Mucosa of gallbladder (tissue), 1 donor: ENCODE data around the gene KIAA1958. TPM values are rescaled to one million over a fixed set of nuclear protein-coding genes. Genes with fewer than 3 reads are reported as not detected.

Source experiments
- DNase-seq: peaks from one replicate; pipeline ENCODE4 v3.0.0-alpha.2; 2020; ENCODE audit warnings: low spot score
- total RNA-seq: library from RNA; stranded (reverse); gene quantifications from one replicate; pipeline ENCODE4 v1.2.1, GENCODE V29; 2021
- donor health status: DM: no; HTN: no; CAD: no.

KIAA1958 gene
- total RNA-seq, 1 donor from 2014 or later, result 11.3 TPM

DNA sequence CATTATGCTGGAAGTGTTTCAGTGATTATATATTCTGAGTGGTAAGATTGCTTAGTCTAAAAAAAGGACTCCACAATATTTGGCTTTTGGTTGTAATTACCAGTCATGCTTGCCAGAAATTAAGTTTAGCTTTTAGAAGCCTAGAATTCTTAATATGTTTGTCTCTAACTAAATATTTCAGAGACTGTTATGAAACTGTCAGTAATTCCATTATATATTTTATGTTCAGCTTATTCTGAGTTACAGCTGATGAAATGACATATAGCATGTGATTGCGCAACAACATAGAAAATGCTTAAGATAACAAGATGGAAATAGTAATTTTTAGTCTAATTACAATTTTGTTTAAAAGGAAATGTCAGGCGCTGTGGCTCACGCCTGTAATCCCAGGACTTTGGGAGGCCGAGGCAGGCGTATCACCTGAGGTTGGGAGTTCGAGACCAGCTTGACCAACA, 44.2 kb downstream of the KIAA1958 start:
- no peak for DNase-seq

GRCh38 chr9:112531666-112532282, 45.1 kb downstream of the KIAA1958 start:
- no peak for DNase-seq

DNA sequence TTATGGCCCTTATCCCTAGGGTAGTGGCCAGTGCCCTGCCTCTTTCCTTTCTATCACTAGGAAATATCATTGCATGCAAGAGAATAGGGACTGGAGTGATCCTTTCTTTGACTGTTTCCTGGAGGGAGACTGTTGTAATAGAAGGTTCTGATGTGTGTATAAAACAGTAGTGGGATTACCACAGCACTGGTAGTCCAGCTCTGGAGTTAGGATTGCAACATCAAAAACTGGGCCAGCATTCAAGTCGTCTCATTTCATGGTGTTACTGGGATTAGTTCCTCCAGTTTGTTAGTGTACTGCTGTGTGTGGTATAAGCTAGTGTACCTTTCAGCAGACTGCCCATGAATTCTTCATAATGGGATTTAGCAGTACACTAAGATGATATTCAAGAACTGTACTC, 45.8 kb downstream of the KIAA1958 start:
- peak; percentile 63 for DNase-seq

DNA sequence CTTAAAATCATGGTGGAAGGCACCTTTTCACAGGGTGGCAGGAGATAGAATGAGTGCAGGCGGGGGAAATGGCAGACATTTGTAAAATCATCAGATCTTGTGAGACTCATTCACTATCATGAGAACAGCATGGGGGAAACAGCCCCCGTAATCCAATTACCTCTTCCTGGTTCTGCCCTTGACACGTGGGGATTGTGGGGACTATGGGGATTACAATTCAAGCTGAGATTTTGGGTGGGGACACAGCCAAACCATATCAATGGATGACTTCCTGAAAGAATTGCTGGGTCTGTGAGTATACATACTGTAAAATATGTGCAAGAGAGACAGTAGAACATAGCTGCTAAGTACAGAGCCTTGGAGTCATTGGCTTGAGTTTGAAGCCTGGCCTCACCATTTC, 47.0 kb downstream of the KIAA1958 start:
- no peak for DNase-seq

DNA sequence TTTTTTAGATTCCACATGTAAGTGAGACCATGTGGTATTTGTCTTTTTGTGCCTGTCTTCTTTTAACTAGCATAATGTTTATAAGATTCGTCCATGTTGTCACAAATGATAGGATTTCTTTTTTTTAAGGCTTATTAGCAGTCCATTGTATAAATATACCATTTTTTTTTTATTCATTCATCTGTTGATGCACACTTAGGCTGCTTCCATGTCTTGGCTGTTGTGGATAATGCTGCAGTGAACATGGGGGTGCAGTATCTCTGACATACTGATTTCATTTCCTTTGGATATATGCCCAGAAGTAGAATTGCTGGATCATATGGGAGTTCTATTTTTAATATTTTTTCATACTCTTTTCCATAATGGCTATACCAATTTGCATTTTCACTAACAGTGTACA, 48.7 kb downstream of the KIAA1958 start:
- no peak for DNase-seq

- DNase-seq, result no peak
These were observed 49.2 kb downstream of the KIAA1958 start for GRCh38 chr9:112535811-112536210.

DNA sequence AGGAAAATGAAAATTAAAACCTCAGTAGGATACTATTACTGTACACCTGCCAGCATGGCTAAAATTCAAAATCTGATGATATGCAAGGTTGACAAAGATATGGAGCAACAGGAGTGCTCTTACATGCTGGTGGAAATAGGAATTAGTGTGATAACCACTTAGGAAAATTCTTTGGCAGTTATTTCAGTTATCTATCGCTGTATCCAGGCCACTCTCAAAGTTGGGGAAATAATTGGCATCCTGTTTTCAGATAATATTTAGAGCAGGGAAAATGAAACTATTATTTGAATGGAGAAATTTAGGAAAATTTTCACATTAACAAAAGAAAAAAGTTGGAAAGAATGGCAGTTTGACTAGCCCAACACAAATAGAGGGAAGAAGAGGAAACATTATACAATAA, 50.9 kb downstream of the KIAA1958 start:
- DNase-seq, result no peak

- DNase-seq, result no peak
These were observed 54.2 kb downstream of the KIAA1958 start for GRCh38 chr9:112540800-112541199.

DNA sequence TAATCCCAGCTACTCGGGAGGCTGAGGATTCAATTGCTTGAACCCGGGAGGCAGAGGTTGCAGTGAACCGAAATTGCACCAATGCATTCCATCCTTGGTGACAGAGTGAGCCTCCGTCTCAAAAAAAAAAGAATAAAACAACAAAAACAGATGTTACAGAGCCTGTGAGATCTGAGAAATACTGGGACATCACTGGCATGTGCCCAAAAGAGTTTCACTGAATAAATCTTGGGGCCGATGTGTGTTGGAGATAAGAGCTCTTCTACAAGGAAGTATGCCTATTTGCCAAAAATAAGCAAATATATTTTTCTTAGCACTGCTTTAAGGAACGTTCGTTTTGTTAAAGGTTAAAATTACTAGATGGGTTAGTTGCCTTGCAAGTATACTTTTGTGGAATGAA, 55.1 kb downstream of the KIAA1958 start:
- no peak for DNase-seq

DNA sequence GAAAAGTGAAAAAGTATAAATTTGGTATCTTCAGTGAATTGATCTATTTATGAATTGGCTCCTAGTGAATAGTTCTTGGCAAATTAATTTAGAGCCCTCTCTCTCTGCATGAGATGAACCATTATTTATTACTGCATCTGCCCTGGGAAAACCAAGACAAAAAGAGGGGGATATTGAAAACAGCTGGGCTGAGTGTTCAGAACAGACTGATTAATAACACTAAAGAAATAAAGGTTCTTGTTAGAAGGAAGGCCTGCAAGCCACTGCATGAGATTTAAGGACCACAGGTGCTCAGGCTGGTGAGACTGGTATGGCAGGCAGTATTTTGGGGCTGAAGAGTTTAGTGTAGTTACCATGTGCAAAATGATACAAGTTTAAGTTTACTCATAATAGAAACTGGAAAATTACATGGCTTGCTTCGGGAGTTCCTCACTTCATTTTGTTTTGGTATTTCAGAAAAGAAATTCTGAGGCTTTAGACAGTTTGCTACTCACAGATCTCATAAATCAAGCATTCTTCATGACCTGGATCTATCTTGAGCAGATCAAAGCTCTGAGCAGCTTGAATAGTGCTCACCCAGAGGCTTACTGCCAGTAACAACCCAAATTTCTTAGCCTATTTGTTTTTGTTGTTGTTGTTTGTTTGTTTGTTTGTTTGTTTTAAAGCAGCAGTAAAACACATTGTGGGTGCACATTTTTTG, 56.1 kb downstream of the KIAA1958 start:
- DNase-seq, result no peak

- no peak for DNase-seq
These were observed 57.9 kb downstream of the KIAA1958 start for GRCh38 chr9:112544477-112544876.

DNA sequence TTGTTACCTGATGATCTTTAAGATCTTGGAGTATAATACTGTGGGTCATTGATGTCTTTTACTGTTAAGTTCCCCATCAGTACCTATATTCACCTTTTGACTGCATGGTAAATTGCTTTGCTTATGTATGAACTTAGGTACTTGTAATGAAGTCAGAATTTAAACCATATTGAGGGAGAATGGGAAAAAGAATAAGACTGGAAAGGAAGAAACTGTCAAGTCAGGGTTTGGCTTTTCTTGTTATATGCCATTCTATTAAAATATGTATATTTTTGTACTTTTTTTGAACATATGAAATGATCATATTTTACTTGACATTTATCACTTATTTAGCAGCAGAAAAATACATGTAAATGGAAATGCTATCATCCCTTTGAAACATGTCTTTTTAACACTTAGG, 58.6 kb downstream of the KIAA1958 start:
- DNase-seq, result no peak

- DNase-seq, result no peak
These were observed 59.8 kb downstream of the KIAA1958 start for GRCh38 chr9:112546149-112547012.

DNA sequence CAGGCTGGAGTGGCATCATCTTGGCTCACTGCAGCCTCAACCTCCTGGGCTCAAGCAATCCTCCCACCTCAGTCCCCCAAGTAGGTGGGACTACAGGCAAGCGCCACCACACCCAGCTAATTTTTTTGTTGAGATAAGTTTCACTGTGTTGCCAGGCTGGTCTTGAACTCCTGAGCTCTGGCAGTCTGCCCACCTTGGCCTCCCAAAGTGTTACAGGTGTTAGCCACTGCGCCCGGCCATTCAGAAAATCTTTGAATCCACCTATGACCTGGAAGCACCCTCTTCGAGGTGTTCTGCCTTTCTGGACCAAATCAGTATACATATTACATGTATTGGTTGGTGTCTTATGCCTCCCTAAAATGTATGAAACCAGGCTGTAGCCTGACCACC, 61.4 kb downstream of the KIAA1958 start:
- no peak for DNase-seq

- DNase-seq, result no peak
These were observed 62.4 kb downstream of the KIAA1958 start for GRCh38 chr9:112548836-112549595.

- DNase-seq, result no peak
These were observed 63.9 kb downstream of the KIAA1958 start for GRCh38 chr9:112550531-112550930.

- no peak for DNase-seq
These were observed 65.0 kb downstream of the KIAA1958 start for GRCh38 chr9:112551641-112552040.

GRCh38 chr9:112552229-112553056, 65.8 kb downstream of the KIAA1958 start:
- DNase-seq, result no peak

GRCh38 chr9:112553256-112553826, 66.7 kb downstream of the KIAA1958 start:
- no peak for DNase-seq

DNA sequence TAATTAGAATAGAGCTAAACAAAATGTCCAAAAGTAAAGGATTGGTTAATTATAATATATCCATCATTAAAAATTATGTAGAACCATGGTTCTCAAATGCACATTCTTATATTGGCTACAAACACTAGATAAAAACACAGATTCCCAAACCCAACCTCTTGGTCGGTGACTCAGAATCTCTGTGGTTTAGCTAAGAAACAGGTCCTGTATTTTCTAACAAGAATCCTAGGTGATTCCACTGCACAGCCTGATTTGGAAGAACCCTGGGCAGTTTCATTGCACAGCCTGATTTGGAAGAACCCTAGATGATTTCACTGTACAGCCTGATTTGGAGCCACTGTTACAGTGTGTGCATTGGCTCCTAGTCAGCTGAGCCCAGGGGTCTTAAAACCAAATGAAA, 67.9 kb downstream of the KIAA1958 start:
- DNase-seq, result no peak
